ENCODE results near the gene NR3C2. TPM values are rescaled to one million over a fixed set of nuclear protein-coding genes. Genes with fewer than 3 reads are reported as not detected.

NR3C2 gene
- polyA plus RNA-seq, 1 of the 3 experiments (the other 2 are of a cell fraction), result 0.02 TPM

DNA sequence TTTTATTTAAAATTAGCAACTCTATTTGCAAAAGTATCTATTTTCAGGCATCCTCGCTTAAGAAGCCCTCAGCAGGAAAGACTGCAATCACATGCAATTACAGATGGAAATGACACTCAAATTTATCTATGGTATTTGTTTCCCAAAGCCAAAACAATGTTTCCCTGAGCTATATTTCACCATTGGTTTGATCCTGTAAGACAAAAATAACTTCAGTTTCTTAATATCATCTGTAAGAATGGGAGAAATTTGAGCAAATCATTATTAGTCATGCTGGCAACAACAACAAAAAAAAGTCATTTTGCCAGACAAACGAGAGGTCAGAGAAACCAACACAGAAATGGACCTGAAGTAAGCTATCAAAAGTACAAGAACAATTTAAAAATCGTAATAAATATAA is 204.1 kb downstream of the NR3C2 start:
- Histone ChIP-seq H2AFZ (ENCODE audit: low read depth) (no peak overlapping the region), H3K4me3 (ENCODE audit: low read depth in 2 of 2, low read length in 1 of 2) (no peak overlapping the region), H3K79me2 (ENCODE audit: insufficient read depth) (no peaks in the 10 kb centered on the region), H3K27me3 (ENCODE audit: insufficient read depth) (no peaks in the 10 kb centered on the region), H3K9me3 (no peaks in the 10 kb centered on the region), H3K4me1 (ENCODE audit: control insufficient read depth in 1 of 2, insufficient read depth in 2 of 2, low read depth in 1 of 2, low read length in 1 of 2) (peaks cover 0 to 3% of the 10 kb centered on the region in 2 experiments; a peak in 1 of 4 replicates), H3K4me2 (no peak overlapping the region), H3K9ac (no peak overlapping the region), H3K9me2 (no peaks in the 10 kb centered on the region), H3F3A (replicated peaks; ENCODE audit: insufficient read depth) (no peaks in the 10 kb centered on the region), H3K27ac (ENCODE audit: low read depth in 2 of 2, low read length in 1 of 2) (no peak overlapping the region), H4K20me1 (ENCODE audit: insufficient read depth) (no peaks in the 10 kb centered on the region), H3K36me3 (replicated peaks in 1 of 2; ENCODE audit: control insufficient read depth in 1 of 2, insufficient read depth in 2 of 2, low read length in 1 of 2) (no peaks in the 10 kb centered on the region)
- CTCF ChIA-PET, result no interaction called here
- TF ChIP-seq EP300 (IDR thresholded peaks at IDR 0.05; ENCODE audit: borderline replicate concordance in 1 of 2, low read depth in 1 of 2, low read length in 1 of 2), result no peak
- TF ChIP-seq, protein P1, sequence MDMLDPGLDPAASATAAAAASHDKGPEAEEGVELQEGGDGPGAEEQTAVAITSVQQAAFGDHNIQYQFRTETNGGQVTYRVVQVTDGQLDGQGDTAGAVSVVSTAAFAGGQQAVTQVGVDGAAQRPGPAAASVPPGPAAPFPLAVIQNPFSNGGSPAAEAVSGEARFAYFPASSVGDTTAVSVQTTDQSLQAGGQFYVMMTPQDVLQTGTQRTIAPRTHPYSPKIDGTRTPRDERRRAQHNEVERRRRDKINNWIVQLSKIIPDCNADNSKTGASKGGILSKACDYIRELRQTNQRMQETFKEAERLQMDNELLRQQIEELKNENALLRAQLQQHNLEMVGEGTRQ (IDR thresholded peaks at IDR 0.05; ENCODE audit: borderline replicate concordance, low read depth, low read length), result no peak
- no peak for TF ChIP-seq FOSL2 (IDR thresholded peaks at IDR 0.05; ENCODE audit: borderline replicate concordance, low read depth)
- TF ChIP-seq POLR2AphosphoS5 (IDR thresholded peaks at IDR 0.05; ENCODE audit: low read depth, low read length), result no peak
- no peak for TF ChIP-seq TAF1 (IDR thresholded peaks at IDR 0.05; ENCODE audit: borderline replicate concordance, low read depth, low read length)
- no peak for TF ChIP-seq EZH2phosphoT487 (IDR thresholded peaks at IDR 0.05; ENCODE audit: borderline replicate concordance, low read depth)
- TF ChIP-seq YY1 (IDR thresholded peaks at IDR 0.05; ENCODE audit: low read depth), result no peak
- TF ChIP-seq, protein P2, sequence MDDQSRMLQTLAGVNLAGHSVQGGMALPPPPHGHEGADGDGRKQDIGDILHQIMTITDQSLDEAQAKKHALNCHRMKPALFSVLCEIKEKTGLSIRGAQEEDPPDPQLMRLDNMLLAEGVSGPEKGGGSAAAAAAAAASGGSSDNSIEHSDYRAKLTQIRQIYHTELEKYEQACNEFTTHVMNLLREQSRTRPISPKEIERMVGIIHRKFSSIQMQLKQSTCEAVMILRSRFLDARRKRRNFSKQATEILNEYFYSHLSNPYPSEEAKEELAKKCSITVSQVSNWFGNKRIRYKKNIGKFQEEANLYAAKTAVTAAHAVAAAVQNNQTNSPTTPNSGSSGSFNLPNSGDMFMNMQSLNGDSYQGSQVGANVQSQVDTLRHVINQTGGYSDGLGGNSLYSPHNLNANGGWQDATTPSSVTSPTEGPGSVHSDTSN (IDR thresholded peaks at IDR 0.05), result no peak
- no peak for TF ChIP-seq NRF1 (IDR thresholded peaks at IDR 0.05; ENCODE audit: low read depth, low read length)
- TF ChIP-seq GABPA (IDR thresholded peaks at IDR 0.05; ENCODE audit: low read depth), result no peak
- TF ChIP-seq, protein P3, sequence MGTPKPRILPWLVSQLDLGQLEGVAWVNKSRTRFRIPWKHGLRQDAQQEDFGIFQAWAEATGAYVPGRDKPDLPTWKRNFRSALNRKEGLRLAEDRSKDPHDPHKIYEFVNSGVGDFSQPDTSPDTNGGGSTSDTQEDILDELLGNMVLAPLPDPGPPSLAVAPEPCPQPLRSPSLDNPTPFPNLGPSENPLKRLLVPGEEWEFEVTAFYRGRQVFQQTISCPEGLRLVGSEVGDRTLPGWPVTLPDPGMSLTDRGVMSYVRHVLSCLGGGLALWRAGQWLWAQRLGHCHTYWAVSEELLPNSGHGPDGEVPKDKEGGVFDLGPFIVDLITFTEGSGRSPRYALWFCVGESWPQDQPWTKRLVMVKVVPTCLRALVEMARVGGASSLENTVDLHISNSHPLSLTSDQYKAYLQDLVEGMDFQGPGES (IDR thresholded peaks at IDR 0.05; ENCODE audit: low read depth, low read length), result no peak
- TF ChIP-seq TEAD4 (IDR thresholded peaks at IDR 0.05; ENCODE audit: borderline replicate concordance, insufficient read depth), result no peak
- no peak for TF ChIP-seq RFX5 (IDR thresholded peaks at IDR 0.05; ENCODE audit: low read length)
- no peak for TF ChIP-seq RXRA (IDR thresholded peaks at IDR 0.05; ENCODE audit: borderline replicate concordance, low read depth)
- TF ChIP-seq, protein P4, sequence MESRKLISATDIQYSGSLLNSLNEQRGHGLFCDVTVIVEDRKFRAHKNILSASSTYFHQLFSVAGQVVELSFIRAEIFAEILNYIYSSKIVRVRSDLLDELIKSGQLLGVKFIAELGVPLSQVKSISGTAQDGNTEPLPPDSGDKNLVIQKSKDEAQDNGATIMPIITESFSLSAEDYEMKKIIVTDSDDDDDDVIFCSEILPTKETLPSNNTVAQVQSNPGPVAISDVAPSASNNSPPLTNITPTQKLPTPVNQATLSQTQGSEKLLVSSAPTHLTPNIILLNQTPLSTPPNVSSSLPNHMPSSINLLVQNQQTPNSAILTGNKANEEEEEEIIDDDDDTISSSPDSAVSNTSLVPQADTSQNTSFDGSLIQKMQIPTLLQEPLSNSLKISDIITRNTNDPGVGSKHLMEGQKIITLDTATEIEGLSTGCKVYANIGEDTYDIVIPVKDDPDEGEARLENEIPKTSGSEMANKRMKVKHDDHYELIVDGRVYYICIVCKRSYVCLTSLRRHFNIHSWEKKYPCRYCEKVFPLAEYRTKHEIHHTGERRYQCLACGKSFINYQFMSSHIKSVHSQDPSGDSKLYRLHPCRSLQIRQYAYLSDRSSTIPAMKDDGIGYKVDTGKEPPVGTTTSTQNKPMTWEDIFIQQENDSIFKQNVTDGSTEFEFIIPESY (IDR thresholded peaks at IDR 0.05; ENCODE audit: borderline replicate concordance, low read depth), result no peak
- no peak for TF ChIP-seq NFIC (IDR thresholded peaks at IDR 0.05; ENCODE audit: borderline replicate concordance)
- WGBS (ENCODE audit: low lambda C conversion rate), result 25% methylated on average over 3 of the region's 3 CpGs
- DNase-seq, result no peak
- POLR2A ChIA-PET, result no interaction called here

Measured in SK-N-SH (cell line).